Fibroblast of skin of left quadriceps (primary cell): ENCODE data around the gene BMI1.
A peak's percentile ranks its signal among the peaks of the same experiment; 100 is the strongest.

ENCODE experiments used
- DNase-seq, 2 experiments: peaks; one replicate each; pipeline ENCODE4 v3.0.0-alpha.2; 2013; ENCODE audit warnings: low read depth in 2 of 2

Gene BMI1

GRCh38 chr10:22319980-22320558 lies 830 bp upstream of the BMI1 start:
- no peak for DNase-seq

DNA sequence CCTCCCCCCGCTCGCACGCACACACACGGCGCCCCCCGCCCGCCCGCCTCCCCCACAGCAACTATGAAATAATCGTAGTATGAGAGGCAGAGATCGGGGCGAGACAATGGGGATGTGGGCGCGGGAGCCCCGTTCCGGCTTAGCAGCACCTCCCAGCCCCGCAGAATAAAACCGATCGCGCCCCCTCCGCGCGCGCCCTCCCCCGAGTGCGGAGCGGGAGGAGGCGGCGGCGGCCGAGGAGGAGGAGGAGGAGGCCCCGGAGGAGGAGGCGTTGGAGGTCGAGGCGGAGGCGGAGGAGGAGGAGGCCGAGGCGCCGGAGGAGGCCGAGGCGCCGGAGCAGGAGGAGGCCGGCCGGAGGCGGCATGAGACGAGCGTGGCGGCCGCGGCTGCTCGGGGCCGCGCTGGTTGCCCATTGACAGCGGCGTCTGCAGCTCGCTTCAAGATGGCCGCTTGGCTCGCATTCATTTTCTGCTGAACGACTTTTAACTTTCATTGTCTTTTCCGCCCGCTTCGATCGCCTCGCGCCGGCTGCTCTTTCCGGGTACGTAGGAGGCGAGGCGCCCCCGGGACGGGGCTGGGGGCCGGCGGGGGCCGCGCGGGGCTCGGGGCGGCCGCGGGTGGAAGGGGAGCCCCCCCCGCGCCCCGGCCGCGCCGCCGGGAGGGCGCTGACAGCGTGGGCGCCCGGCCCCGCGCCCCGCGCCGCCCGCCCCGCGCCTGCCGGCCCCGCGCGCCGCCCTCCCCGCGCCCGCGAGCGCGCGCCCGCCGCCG lies 441 bp downstream of the BMI1 start:
- peak in 1 of 2 experiments; percentile 41 for DNase-seq

- DNase-seq = no peak
These were observed 1.2 kb downstream of the BMI1 start for GRCh38 chr10:22321924-22322640.

DNA sequence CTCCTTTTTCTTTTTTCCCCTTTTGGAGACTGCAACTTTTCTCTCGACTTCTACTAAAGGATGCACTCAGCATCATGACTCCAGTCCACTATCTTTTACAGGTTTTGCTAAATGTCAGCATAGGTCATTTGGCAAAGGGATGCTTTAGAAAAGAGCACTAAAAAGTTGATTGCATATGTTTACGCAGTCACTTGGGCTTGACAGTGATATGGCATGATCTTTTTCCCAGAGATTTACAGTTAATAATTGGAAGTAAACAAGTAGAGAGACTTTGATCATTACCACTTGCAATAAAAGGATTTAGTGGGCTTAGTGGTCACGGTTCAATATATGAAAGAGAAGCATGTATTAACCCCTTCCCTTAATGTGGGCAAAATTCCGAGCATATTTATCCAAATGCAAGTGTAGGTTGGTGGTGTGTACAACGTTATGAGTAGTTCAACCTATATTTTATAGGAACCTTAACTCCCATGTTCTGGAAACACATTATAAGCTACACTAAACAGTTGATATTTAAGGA lies 1.8 kb downstream of the BMI1 start:
- DNase-seq = no peak

GRCh38 chr10:22323538-22324305 lies 2.8 kb downstream of the BMI1 start:
- no peak for DNase-seq

DNA sequence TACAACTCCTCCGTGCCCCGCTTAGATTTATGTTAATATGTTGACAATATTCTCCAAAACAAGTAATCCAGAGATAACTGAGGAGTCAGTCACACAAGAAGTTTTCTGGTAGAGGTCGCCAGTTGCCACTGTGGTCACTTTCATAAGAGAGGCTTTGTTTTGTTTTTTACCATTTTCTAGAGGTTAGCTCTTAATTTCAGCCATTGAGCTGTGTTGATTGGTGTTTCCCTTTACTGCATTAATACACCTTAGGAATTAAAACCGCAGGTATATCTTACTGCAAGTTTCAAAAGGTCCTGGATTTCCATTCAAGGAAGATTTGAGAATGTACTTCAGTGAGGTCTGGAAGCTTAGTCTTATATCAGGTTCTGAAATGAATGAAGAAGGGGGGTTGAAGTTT lies 3.5 kb downstream of the BMI1 start:
- DNase-seq = no peak

GRCh38 chr10:22324893-22325271 lies 4.0 kb downstream of the BMI1 start:
- DNase-seq = no peak

DNA sequence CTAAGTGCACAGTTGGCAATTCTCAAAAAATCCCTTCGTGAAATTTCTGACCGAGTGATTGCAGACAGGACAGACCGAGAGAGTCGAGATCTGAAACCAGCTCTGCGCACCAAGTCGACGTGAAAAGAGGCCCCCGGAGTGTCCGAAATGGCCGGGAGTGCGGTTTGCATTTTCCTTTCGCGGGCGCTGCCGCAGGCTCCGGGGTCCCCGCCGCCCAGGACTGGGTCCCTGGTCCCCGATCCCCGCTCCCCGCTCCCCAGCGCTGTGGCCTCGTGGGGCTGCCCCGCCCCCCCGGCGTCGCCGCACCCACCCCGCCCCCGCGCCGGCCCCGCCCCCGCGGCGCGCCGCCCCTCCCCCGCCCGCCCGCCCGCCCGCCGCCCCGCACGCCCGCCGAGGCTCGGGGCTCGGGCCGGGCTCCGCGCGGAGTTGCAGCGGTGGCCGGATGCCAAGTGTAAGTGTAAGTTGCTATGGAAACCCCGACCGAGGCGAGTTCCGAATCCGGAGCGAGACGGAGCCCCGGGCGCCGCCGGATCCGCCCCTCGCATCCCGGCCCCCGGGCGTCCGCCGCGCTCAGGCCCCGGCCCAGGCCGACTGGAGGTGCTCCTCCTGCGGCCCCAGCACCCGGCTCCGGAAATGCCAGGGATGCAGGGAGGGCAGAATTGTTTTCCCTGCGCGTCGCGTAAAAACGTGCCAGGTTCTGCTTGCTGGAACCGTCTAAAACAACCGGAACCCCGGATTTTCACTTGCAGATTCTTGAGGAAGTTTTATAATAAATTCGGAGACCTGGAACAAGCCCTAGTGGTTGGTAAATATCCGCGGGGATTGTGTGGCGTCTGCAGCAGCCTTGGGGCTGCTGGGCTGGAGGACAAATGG lies 4.6 kb downstream of the BMI1 start:
- DNase-seq = no peak

DNA sequence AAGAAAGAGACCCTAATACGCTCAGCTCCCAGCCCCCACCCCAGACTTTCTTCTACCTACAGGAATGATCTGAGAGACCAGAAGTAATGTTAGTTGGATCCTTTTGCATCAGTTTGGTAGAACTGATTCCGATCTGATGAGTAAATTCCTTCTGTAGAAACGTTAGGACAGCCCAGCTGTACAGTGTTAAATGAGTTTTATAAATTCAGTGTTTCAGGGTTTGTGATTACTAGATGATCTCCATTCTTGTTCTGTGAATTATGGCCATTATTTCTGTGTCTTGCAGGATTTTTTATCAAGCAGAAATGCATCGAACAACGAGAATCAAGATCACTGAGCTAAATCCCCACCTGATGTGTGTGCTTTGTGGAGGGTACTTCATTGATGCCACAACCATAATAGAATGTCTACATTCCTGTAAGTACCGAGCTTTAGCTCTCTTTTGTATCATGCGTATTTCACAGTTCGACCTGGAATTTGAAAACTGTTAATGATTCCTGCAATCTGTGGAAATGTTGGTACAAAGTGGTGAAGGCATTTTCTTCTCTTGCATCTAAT lies 5.3 kb downstream of the BMI1 start:
- DNase-seq = no peak

GRCh38 chr10:22329150-22329549 lies 8.3 kb downstream of the BMI1 start:
- DNase-seq = no peak

DNA sequence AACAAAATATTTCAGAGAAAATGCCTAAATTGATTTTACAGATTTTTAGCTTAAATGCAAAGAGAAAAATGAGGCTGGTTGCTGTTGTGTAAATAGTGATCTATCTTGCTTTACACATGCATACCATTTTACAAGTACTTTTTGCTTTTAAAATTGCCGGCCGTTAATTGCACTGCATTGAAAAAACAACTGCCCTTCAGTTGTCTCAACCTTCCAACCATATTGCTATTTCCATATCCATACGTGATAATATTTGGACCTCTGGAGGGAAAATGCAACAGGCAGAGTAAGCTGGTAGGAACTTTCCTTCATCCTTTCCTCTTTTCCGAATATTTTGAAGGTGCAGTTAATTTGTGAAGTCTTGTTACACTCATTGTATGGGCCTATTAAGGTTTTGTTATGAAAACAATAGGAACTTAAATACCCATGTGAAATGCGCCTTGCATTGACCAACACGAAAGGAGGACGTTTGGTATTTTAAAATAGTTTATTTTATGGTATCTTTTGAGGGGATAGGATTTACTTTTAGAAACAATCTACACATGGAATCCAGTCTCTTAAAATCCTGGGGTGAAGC lies 11.3 kb downstream of the BMI1 start:
- DNase-seq = no peak

- DNase-seq = no peak
These were observed 12.5 kb downstream of the BMI1 start for GRCh38 chr10:22333167-22333974.

DNA sequence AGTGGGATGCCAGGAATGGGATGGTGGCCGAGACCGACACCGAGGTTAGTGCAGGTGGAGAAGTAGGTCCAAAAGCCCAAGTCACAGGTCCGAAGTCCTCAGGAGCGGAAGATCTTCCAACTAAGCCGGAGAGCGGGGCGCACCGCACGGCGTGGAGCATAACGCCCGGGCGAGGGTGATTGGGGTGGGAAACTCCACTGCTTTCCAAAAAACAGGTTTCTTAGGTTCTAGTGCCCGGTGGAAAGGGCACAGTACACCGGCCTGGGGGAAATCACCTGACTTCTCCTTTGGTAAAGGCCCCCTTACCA lies 13.0 kb downstream of the BMI1 start:
- no peak for DNase-seq

GRCh38 chr10:22334414-22335172 lies 13.7 kb downstream of the BMI1 start:
- no peak for DNase-seq

DNA sequence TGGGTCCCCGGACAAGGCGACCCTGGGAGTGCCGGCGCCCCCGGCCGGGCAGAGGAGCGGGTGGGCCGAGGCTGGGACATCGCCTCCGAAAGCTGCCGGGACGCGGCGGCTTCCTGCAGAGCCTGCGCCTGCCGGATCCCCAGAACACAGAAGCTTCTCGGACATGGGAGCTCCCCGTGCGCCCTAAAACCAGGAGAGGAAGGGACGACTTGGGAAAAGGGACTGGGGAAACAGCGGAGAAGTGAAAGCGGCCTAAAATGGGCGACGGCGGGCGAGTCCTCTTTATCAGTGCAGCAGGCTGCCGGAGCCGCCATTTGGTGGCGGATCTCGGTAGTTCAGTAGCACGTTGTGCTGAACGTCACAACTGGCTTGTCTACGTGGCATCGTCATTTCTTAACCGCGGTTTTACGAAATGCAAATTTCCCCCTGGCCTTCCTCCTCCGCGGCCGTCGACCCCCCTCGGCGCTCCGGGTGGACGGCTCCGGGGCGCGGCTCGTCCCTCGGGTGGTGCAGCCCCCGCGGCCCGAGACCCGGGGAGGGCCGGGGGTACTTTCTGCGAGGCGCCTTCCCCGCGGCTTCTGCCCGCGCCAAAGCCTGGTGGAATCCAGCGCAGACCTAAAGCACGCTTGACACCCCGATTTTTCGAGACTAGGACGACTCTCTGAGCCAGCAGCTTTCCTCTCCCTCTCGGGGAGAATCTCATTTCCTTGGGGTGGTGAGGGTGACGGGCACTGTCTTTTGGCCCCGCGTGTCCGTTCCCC lies 14.5 kb downstream of the BMI1 start:
- DNase-seq = no peak

- DNase-seq = no peak
These were observed 17.4 kb downstream of the BMI1 start for GRCh38 chr10:22338185-22338900.

- DNase-seq = no peak
These were observed 18.0 kb downstream of the BMI1 start for GRCh38 chr10:22338931-22339330.
